GM18873 (cell line): Measurements from ENCODE around the gene SLC1A3.

Source experiments
- ATAC-seq: cut with Tn5 transposase; IDR thresholded peaks from one replicate; pipeline ENCODE4 v1.9.1; 2021; ENCODE audit warnings: mild to moderate bottlenecking, moderate library complexity, moderate number of reproducible peaks; ENCODE audit not compliant: unreplicated experiment, low FRiP score

The SLC1A3 gene

DNA sequence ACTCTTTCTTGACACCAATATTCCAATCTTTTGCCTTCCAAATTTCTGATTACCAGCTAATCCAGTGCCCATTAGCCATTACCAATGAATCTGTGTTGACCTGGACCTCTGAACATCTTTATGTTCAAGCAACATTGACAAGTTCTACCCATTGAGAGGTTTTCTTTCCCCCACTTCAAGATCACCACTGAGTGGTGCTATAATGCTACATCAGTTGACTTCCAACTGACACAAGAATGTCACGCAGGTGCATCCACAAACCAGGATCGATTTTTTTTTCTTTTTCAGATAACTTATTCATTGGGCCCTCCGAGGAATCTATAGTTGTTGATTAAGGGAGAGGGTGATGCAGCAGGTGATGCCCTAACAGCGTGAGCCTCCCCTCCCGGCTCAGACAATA, 102.6 kb downstream of the SLC1A3 start:
- no peak for ATAC-seq

- no peak for ATAC-seq
Measured at GRCh38 chr5:36710039-36710438, 103.6 kb downstream of the SLC1A3 start.

GRCh38 chr5:36712706-36713105, 106.3 kb downstream of the SLC1A3 start:
- ATAC-seq = no peak

GRCh38 chr5:36713541-36713940, 107.1 kb downstream of the SLC1A3 start:
- ATAC-seq = no peak

DNA sequence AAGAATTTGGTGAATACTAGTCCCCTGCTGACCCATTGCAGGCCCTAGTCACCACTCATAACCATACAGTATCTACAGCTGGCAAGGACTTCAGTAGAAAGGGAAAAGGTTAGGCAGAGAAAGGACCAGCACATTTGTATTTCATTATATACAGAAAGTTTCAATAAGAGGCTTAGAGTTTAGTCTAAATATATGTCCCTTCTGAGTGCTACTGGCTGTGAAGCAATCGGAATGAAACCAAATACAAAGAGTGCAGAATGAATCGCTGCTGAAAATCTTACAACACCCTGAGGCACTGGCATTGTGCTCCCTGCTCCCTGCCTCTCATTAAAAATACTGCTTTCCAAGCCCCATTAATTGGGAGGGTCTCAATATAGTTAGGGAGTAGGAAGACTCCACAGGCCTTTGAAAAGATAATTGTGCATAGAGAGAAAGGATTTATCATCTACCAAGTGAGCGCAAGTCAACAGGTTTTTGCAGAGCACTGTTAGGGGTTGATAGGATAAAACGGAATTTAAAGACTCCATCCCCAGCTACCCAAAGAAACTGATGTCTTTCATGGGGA, 110.8 kb downstream of the SLC1A3 start:
- no peak for ATAC-seq

- no peak for ATAC-seq
Measured at GRCh38 chr5:36719282-36719681, 112.9 kb downstream of the SLC1A3 start.

DNA sequence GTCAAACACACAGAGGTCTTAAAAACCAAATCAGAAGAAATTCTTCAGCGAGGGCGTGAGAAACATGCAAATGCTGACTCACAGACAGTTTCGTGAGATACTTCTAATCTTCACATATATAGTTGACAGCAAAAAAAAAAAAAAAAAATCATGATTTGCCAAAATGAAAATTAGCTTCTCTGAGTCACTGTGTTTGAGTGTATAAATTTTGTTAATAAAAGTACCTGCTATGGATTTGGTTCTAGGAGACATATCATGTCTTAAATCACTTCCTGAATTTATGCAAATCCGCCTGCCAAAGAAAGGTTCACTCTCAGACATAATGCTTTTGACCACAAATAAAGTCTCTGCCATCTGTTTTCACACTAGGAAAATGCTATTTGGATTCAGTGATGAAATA, 114.3 kb downstream of the SLC1A3 start:
- ATAC-seq = peak; percentile 18

- ATAC-seq = no peak
Measured at GRCh38 chr5:36721664-36722235, 115.3 kb downstream of the SLC1A3 start.

GRCh38 chr5:36722900-36723299, 116.5 kb downstream of the SLC1A3 start:
- ATAC-seq = no peak

DNA sequence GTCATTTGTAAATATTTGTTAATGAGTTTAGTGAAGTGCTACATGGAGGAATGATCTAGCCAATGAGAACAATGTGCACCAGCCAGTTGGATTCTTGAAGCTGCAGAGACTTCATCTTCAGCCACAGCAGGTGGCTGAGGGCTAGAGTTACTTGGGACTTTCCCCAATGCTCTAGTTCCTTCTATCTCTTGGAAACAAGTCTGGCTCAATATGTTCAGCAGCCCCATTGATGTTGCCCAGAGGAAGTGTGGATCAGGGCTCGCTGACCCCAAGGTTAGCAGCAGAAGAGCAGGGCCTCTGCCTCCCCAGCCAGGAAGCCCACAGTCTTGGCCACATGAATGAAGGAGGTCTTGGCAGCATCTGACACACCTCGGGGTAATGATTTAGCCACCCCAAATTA, 117.5 kb downstream of the SLC1A3 start:
- peak; percentile 48 for ATAC-seq

DNA sequence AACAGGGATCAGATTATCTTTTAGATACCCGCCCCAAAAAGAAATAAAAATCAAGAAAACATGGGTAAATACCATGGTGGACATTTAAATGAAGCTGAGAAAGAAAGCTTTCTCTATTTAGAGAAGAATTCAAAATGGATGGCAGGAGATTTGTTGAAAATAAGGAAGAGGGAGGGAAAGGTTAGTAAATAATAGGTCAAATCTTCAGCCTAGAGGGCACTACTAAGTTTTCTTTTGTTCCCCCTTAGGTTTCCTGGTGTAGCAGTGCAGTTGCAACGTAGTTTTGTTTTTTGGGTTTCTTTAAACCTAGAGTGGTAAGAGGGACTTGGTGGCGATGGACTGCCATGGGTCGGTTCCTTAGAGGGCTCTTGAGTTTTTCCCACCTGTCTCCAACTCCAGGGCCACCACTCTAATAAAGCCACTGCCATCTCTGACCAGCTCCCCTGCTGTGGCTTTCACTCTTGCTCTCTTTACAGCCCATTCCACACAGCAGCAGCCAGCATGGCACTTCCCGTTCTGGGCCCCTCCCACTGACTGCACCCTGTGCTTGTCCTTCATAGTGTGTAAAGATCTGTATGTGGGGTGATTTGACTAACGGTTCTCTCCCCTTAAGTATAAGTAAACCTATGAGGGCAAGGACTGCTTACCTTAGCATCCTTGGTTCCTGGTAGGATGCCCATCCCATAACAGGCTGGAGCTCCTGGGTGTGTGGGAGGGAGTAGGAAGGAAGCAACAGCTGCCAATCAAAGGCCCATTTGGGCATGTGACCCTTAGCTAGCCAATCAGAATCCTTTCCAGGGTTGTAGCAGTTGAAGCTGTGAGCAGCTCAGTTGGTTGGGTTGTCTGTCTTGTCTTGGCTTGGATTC, 118.3 kb downstream of the SLC1A3 start:
- ATAC-seq = peak; percentile 78

DNA sequence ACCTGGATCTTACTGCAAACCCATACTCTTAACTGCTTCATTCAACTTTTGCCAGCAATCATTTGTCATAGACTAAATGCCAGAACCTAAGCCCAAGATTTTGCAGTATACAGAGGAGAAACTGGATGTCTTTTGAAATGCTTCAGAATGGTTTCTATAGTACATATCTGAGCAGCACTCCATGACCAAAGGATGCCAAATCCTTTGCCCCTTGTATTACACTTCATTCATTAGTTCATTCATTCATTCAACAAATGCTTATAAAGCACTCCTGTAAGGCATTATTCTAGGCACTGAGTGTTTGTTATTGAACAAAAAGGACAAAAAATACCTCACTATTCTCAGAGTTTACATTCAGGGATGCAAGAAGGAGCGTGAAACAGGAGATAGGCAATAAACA, 119.9 kb downstream of the SLC1A3 start:
- no peak for ATAC-seq

- ATAC-seq = no peak
Measured at GRCh38 chr5:36726767-36727166, 120.4 kb downstream of the SLC1A3 start.

- ATAC-seq = no peak
Measured at GRCh38 chr5:36728697-36729543, 122.5 kb downstream of the SLC1A3 start.

GRCh38 chr5:36730537-36731216, 124.3 kb downstream of the SLC1A3 start:
- no peak for ATAC-seq

DNA sequence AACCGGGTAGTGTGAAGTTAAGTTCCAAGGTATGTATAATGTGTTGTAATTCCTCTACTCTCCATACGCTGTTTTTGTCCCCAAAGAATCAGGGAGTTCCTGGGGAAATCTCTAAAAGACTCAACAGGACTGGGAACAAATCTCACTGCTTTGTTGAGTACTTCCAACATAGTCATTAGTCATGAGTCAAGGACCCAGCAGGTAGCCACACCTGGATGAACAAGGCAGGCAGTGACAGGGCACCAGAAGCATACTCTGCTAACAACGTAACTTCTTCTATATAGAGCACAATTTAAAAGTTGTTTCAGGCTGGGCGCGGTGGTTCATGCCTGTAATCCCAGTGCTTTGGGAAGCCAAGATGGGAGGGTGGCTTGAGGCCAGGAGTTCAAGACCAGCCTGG, 126.8 kb downstream of the SLC1A3 start:
- no peak for ATAC-seq

DNA sequence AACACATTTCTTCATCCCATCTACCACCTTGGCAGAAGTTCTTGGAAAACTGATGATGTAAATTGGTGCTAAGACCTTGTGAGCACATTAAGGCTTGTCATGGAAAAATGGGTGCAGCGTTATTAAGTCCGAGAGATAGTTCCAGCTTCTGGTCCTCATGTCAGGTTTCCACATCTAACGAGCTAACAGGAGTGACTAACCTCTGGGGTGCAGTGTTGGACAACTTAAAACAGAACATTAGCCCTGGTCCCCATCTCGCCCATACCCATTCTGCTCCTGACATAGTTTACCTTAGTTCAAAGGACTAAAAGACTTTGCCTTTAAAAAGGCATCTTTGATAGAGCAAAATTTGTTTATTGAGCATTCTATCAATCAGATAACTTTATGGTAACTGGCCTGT, 128.0 kb downstream of the SLC1A3 start:
- ATAC-seq = no peak

GRCh38 chr5:36735891-36736290, 129.5 kb downstream of the SLC1A3 start:
- ATAC-seq = no peak
